GM19240 (cell line): ENCODE measurements around the gene PRR7.

ENCODE experiments used
- DNase-seq: peaks from one replicate; pipeline ENCODE4 v3.0.0; 2011; ENCODE audit warnings: low spot score; ENCODE audit not compliant: insufficient read length

Gene PRR7

DNA sequence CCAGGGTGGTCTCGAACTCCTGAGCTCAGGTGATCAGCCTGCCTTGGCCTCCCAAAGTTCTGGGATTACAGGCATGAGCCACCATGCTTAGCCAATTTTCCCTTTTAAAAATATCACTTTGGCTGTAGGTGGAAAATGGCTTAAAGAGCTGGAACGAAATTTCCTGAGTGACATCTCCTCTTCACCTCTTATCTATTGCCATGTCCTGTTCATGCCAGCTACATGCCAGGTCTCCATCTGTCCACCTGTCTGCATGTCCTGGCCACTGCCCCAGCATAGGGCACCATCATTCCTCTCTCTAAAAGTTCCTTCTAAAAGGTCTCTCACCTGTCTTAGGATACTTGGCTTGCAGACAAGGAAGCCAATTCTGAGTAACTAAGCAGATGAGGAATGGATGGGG, 22.9 kb upstream of the PRR7 start:
- no peak for DNase-seq

DNA sequence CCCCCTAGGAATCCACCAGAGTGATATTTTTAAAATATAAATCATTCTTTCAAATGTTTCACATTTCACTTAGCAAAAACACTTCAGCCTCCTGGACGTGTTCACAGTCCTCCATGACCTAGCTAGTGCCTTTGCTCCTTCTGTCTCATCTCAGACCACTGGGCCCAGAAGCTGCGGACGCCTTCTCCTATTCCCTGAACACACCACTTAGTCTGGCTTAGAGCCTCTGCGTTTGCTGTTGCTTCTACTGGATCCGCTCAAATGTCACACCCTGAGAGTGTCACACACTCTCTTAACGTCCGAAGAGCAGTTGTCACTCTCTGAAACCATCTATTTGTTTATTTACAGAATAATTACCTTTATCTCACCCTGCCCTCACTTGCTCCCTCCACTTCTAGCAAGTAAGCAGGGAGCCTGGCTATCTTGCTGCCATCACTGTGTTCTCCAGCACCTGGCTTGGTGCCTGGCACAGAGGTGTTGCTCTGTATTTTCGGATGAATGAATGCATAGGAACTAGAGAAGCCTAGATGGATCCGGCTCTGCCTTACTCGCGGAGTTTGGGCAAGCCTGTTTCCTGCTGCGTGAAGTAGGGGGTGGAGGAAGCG, 21.3 kb upstream of the PRR7 start:
- no peak for DNase-seq

DNA sequence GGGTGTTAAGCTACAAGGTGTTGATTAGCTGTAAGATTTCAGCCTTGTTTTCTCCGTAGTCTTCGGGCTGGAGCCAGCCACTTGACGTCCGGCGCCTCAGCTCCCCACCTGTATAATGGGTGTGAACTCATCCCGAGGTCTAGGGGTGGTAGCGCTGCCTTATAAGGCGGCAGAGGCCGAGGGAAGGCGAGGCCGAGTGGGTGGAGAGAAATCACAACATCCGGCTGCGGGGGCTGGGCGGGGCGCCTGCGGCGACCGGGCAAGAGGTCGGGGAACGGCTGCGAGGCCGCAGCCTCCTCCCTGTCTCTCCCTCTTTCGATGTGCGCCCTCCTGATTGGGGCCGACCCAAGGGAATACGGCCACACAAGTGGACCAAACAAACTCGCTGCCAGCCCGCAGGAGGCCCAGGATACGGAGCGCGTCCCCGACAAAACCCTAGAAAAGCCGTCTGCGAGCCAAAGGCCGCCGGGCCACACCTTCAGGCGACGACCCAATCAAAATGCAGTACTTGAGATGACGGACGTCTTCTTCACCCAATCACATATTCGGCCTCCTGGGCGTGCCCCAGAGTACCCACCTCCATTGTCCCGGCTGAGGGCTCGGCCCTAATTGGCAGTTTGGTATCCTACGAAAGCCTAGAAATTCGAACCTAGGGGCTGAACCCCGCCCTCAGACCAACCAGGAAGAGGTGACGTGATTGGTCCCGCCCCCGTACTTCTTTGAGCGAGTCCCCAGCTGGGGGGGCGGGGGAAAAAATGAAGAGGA, 20.6 kb upstream of the PRR7 start:
- peak; percentile 93 for DNase-seq

DNA sequence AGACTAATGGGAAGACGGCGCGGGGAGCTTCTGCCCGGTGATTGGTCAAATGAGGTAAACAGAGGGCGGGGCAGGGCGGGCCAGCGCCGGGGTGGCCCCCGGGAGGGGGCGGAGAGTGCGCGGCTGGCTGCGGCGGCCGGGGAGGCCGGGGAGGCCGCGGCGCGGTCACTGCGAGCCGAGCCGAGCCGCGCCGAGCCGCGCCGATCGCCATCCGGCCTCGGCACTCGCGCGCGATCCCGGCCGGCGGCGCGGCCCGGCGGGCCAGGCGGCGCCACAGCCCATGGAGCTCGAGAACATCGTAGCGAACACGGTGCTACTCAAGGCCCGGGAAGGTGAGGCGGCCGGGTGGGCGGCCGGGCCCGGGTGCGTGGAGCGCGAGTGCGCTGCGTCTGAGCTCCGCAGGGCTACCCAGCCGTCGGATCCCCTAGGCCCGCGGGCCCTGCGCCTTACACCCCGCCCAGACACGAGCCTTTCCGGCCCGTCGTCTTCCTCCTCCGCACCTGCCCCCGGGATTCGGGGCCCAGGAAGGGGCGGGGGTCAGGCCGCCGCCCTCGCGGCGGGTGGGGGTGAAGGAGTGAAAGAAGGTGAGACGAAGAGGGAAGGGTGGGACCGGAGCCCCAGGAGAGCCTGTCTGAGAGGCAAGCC, 19.9 kb upstream of the PRR7 start, which contains the start of gene GRK6:
TSS of gene GRK6 (plus strand) at position 111 of the 645 bp plus-strand sequence. CDS start at position 281, 170 bp downstream.
- peak; percentile 85 for DNase-seq

DNA sequence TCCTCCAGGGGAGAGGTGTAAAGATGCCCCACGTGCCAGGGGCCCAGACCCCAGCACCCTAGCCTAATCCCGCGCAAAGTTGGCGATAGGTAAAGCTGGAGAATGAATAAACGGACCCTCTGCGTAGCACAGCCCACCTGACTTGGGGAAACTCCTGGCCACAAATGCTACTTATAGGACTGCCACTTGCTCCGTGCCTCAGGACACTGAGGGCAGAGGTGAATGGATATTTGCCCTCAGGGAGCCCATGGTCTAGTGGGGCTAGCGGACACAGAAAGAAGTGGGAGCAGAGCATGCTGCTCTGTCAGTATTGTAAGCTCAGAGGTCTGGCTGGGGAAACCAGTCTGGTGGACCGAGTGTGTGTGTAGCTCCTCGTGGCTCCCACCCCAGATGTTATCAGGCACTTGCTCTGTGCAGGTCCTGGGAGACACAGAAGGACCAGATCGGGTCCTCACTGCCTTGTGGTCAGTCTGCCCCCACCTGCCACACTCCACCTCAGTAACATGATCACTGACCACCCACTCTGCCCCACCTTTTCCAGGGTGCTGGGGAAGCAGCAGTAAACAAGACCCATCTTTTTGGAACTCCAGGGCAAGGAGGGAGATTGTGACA, 19.3 kb upstream of the PRR7 start:
- no peak for DNase-seq

DNA sequence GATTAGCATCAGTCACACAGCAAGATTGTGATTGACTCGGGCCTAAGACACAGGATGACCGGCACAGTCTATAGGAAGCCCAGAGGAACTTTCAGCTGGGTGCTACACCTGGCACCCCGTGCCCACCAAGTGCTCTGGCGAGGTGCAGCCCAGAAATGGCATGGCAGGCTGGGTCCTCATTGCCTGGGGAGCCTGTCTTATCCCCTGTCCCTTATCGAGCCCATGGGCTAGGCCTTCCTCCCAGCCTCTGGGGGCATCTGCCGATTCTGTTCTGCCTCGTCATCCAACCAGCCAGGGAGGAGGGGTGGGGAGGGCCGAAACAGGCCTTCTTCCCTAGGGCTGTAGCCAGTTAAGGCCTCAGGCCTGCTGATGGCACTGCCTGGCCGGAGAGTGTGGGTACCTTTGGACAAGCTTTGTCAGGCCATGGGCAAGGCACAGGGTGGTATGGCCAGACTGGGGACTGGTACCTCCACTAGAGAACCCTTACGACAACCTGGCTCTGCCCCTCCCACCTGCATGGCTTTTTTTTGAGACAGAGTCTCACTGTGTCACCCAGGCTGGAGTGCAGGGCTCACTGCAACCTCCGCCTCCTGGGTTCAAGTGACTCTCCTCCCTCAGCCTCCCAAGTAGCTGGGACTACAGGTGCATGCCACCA, 18.6 kb upstream of the PRR7 start:
- no peak for DNase-seq

DNA sequence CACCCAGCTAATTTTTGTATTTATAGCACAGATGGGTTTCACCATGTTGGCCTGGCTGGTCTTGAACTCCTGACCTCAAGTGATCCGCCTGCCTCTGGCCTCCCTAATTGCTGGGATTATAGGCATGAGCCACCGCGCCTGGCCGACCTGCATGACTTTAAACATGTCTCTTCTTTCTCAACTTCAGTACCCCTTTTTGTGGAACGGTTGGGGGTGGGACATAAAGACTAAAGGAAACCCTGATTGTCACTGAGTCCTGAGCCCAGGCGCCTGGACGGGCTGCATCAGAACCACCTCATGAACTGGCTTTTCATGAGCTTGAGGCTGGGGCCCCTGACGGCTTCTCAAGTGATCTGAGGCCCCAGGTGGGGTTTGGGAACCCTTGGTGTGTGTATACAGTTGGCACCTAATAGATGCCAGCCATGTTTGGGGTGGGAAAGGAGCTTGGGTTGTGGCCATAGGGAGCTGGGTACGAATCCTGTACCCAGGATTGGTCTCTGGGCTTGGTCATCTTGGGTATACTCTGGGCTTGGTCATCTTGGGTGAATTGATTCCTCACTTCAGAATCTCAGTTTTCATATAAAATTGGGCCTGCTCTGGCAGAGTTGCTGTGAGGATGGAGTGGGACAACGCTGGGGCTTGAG, 17.9 kb upstream of the PRR7 start:
- no peak for DNase-seq

DNA sequence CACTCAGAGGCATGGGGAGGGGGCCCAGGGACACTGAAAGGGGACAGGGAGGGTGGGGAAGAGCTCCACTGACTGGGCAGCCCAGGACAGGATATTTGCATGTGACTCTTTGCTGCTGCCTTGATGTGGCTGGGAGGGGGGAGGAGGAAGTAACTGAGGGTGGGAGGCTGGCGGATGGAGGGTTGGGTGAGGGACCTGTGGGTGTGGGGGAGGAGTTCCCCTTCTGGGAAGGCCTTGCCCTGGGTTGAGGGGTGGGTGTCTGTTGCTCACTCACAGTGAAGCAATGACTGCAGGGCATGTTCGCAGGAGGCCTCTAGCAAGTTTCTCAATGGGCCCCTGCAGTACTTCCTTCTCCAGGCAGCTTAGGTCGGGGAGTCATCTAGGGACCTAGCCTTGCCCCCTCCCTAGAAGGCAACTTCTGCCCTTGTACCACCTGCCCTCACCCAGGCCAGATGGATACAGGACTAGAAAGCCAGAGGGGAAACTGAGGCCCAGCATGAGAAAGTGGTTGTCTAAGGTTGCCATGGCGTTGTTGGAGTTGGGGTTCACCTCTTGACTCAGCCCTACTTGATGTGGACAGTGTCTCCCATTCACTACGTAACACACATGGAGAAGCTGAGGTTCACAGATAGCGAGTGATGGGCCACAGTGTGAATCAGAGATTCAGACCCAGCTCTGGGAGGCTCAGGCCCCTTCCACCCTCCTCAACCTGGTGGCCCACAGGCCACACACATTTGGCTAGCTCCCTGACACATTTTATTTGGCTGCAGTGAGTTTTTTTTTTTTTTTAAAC, 17.2 kb upstream of the PRR7 start:
- DNase-seq: peak; percentile 66

DNA sequence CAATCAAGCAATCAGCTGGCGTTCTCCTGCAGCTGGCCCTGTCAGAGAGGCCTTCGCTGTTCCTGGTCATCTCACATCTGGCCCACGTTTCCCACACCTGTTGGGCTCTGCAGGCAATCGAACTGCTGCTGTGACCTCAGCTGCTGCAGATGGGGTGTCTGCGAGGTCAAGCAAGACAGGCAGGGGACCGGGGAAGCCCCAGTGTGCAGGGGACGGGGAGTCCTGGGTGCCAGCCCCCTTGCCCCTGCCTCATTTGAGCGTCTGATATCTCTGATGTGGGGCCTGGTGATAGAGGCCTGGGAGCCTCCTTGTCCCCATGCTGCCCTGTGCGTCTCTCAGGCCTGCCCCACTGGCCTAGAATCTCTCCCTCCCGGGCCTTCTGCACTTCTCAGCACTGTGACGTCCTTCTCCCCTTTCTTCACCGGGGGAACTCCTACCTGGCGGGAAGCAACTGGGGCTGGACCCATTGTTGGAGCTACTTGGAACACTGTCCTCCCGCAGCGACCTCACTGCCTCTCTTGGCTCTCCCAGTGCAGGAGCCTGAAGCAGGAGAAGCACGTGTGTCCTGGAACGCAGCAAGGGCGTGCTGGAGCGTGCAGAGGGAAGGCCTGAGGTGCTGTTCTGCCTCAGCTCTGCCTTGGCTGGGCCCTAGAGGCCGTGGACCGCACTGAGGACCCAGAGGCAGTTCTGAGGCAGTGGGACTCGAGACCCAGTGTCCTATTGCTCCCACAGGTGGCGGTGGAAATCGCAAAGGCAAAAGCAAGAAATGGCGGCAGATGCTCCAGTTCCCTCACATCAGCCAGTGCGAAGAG, 16.3 kb upstream of the PRR7 start:
- DNase-seq: no peak

DNA sequence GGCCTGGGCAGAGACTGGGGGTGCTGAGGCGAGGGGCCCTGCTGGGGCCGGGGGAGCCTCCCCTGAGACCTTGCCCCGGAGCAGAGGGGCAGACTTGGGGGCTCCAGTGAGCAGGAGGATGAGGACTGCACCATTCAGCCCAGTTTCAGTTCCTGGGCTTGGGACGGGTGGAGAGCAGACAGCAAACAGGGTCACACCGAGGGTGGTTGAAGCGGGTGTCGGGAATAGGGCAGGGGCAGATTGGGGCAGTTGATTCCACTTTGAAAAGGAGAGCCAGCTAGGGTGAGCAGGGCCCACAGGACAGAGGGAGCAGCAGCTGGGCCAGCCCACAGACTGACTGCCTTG, 15.7 kb upstream of the PRR7 start:
- no peak for DNase-seq

DNA sequence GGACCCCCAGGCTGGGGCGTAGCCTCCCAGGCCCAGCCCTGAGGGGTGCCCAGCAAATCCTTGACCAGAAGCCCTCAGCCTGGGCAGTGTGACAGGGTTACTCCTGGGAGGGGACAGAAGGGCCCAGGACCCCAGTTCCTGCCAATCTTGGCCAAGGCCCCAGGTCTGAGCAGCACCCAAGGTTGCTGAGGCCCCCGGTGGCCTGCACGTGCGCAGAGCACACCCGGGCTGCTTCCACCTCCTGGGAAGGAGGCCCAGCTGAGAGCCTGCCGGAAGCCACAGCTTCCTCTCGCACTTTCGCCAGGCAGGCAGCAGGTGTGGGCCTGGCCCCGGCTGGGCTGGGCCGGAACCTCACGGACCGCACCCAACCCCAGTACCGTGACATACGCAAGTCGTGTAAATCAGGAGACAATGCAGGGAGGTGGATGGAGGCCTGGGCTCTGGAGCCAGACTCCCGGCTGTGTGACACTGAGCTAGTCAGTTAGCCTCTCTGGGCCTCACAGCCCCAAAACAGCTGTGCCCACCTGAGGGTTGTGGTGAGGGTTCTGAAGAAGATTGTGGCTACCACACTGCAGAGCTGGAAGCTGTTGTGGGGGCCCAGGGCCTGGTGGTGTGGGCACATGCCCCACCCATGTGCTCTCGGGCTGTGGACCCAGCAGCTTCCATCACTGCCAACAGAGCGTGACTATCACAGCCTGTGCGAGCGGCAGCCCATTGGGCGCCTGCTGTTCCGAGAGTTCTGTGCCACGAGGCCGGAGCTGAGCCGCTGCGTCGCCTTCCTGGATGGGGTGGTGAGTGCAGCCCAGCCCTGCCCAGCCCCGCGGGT, 15.1 kb upstream of the PRR7 start:
- DNase-seq: no peak

DNA sequence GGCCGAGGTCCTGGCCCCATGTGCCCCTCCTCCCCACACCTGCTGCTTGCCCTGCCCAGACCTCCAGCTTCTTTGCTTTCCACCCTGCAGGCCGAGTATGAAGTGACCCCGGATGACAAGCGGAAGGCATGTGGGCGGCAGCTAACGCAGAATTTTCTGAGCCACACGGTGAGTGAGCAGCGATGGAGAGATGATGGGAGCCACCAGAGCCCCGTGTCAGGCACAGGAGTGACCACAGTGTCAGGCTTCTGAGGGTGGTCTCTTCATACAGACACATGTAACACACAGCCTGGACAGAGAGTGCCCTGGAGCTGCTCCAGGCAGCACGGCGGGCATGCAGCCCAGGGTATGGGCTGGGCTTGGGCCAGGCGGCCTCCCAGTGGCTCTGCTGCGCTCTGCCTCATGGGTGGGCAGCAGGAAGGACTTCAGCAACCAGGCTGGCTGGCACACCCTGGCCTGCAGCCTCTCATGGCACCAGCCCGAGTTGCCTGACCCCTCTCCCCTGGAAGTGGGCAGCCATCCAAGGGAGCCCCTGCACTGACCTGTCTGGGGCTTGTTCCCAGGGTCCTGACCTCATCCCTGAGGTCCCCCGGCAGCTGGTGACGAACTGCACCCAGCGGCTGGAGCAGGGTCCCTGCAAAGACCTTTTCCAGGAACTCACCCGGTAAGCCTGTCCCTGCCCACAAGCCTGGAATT, 14.3 kb upstream of the PRR7 start:
- DNase-seq: no peak

DNA sequence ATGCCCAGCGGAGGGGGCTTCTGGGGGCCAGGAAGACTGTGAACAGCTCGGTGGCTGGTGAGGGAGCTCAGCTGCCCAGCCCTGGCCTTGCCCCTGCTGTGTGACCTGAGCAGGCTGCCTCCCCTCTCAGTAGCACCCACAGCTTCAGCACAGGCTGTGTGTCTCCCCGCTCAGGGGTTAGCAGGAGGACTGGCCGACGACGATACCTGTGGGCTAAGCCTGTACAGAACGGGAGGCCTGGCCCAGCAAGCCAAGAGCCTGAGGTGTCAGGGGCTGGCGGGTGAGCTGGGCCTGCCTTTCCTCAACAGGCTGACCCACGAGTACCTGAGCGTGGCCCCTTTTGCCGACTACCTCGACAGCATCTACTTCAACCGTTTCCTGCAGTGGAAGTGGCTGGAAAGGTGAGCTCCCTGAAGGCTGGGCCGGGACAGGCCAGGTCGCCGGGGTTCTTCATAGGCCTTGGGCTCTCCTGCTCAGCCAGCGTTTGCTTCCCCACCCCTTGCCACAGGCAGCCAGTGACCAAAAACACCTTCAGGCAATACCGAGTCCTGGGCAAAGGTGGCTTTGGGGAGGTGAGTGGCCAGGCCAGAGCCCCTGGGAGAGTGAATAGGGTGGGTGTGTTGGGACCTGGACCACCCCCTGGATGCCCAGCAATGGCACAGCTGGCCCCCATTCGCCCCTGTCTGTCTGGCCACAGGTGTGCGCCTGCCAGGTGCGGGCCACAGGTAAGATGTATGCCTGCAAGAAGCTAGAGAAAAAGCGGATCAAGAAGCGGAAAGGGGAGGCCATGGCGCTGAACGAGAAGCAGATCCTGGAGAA, 13.6 kb upstream of the PRR7 start:
- no peak for DNase-seq

DNA sequence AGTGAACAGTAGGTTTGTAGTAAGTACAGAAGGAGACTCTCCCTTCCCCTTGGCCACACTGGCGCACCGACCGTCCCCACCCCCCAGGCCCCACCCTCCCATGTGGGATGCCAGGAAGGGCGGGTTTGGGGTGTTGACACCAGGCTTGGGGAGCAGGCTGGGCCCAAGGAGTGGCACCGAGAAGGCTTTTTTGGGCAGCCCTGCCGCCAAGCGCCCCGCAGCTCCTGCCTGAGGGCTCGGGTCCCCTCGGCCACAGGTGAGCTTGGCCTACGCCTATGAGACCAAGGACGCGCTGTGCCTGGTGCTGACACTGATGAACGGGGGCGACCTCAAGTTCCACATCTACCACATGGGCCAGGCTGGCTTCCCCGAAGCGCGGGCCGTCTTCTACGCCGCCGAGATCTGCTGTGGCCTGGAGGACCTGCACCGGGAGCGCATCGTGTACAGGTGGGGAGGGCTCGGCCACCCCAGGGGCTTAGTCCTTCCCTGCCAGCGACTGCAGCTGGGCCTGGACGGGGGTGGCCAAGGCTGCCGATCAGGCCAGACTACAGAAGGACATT, 12.9 kb upstream of the PRR7 start:
- DNase-seq: no peak

DNA sequence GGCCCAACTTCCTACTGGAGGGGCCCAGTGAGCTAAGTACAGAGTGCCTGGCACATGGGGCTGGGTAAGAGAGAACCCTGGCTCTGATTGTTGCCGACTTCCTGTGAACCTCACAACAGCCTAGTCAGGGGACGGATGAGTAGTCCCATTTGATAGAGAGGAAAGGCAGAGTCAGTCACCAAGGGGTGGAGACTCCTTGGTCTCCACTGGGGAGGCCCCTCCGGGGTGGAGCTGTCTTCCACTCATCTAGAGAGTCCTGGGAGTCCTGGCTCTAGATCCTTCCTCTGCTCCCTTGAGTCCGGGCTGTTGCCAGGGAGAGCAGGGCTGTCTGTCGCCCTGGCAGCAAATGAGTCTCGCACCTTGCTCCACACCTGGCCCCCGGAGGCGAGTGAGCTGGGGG, 12.2 kb upstream of the PRR7 start:
- no peak for DNase-seq

DNA sequence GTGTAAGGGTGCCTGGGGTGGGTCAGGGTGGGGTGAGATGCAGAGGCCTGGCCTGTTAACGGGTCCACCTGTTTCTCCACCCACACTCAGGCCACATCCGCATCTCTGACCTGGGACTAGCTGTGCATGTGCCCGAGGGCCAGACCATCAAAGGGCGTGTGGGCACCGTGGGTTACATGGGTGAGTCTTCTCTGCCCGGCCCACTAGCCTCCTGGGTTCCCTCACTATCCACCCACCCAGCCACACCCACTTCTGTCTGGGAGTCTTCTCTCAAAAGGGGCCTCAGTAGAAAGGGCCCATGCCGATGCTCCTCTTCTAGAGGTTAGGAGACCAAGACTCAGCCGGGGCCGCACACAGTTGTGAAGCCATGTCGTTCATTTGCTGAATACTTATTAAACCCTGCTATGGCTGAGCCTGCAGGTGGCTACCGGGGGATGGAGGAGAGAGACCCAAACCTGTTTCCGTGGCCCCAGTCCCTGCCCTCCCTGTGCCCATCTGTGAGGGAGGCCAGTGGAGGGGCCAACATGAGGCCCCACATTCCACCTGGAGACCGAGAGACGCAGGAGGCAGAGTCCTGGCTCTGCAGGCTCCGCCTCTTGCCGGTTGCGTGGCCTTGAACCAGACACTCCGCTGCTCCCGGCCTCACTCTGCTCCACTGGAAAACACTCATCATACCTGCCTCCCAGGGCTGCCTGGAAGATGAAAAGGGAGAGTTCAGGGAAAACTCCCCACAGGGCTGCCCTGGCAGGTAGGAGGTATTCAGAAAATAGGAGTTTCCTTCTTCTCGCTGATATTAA, 11.5 kb upstream of the PRR7 start:
- DNase-seq: no peak
